KMS-11 (cell line): ENCODE measurements around the gene ASPA.

Experiments
- H2AFZ ChIP-seq: fragments of 200-600 bp; sonication (generic); 2 replicates; pipeline ENCODE4 v1.6.1; 2016; ENCODE audit warnings: antibody characterized with exemption, mixed run types, low read depth
- H3K27ac ChIP-seq: fragments of 200-600 bp; sonication (generic); 2 replicates; pipeline ENCODE4 v1.6.1; 2016; ENCODE audit warnings: mild to moderate bottlenecking, mixed run types
- H3K27me3 ChIP-seq: fragments of 200-600 bp; sonication (generic); 2 replicates; pipeline ENCODE4 v1.6.1; 2017; ENCODE audit warnings: mild to moderate bottlenecking, low read depth, mixed run types, moderate library complexity; ENCODE audit not compliant: insufficient read depth
- H3K36me3 ChIP-seq: fragments of 200-600 bp; sonication (generic); 2 replicates; pipeline ENCODE4 v1.6.1; 2017; ENCODE audit warnings: mild to moderate bottlenecking, mixed run types; ENCODE audit not compliant: insufficient read depth
- H3K4me1 ChIP-seq: fragments of 200-600 bp; sonication (generic); 2 replicates; pipeline ENCODE4 v1.6.1; 2016; ENCODE audit warnings: mild to moderate bottlenecking, low read depth, mixed run types; ENCODE audit not compliant: poor library complexity, severe bottlenecking
- H3K4me2 ChIP-seq: fragments of 200-600 bp; sonication (generic); 2 replicates; pipeline ENCODE4 v1.7.0; 2016; ENCODE audit warnings: mild to moderate bottlenecking, mixed run types
- H3K4me3 ChIP-seq: fragments of 200-600 bp; sonication (generic); IDR thresholded peaks from 2 replicates; pipeline ENCODE4 v1.6.1; 2017; ENCODE audit warnings: low read depth, low read length, mixed read lengths; ENCODE audit not compliant: insufficient read depth
- H3K79me2 ChIP-seq: fragments of 200-600 bp; sonication (generic); 2 replicates; pipeline ENCODE4 v1.6.1; 2016; ENCODE audit warnings: low read depth, mixed run types; ENCODE audit not compliant: insufficient read depth
- H3K9ac ChIP-seq: fragments of 200-600 bp; sonication (generic); 2 replicates; pipeline ENCODE4 v1.6.1; 2016; ENCODE audit warnings: mild to moderate bottlenecking, mixed run types
- H4K20me1 ChIP-seq: fragments of 200-600 bp; sonication (generic); 2 replicates; pipeline ENCODE4 v1.6.1; 2016; ENCODE audit warnings: mild to moderate bottlenecking, mixed run types; ENCODE audit not compliant: insufficient read depth
- TF ChIP-seq, protein P1 (sequence below): fragments of 200-600 bp; sonication (generic); conservative IDR thresholded peaks from 2 replicates; pipeline ENCODE4 v1.6.1; 2017; ENCODE audit warnings: low read depth, mild to moderate bottlenecking, antibody characterized with exemption, low read length, moderate library complexity, mixed read lengths

The ASPA gene

DNA sequence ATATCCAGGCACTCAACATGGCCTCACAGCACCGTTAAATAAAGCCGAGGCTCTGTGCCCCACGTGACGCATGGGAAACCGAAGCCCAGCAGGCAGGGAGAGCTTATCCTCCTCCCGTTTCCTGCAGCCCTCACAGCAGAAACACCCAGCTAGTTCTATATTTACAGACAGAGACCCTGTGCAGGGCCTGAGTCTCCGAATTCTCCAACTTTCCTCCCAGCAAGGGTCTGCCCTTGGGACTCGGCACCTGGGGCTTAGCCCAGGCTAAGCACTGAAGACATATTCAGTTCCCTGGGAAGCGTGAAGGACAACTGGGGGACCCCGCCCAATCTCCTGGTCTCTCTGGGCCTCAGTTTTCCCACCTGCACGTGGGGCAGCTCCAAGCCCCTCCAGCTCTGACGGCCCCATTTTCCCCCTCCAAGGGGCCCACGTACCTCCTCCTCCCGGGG lies 52.6 kb downstream of the ASPA start:
- H3K4me1 ChIP-seq = no peaks in the 10 kb centered on the region
- TF ChIP-seq, protein P1, sequence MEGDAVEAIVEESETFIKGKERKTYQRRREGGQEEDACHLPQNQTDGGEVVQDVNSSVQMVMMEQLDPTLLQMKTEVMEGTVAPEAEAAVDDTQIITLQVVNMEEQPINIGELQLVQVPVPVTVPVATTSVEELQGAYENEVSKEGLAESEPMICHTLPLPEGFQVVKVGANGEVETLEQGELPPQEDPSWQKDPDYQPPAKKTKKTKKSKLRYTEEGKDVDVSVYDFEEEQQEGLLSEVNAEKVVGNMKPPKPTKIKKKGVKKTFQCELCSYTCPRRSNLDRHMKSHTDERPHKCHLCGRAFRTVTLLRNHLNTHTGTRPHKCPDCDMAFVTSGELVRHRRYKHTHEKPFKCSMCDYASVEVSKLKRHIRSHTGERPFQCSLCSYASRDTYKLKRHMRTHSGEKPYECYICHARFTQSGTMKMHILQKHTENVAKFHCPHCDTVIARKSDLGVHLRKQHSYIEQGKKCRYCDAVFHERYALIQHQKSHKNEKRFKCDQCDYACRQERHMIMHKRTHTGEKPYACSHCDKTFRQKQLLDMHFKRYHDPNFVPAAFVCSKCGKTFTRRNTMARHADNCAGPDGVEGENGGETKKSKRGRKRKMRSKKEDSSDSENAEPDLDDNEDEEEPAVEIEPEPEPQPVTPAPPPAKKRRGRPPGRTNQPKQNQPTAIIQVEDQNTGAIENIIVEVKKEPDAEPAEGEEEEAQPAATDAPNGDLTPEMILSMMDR = no peak
- H3K4me2 ChIP-seq = no peak overlapping the region
- no peak overlapping the region for H3K4me3 ChIP-seq
- H3K9ac ChIP-seq = no peak overlapping the region
- no peaks in the 10 kb centered on the region for H3K79me2 ChIP-seq
- H4K20me1 ChIP-seq = no peaks in the 10 kb centered on the region
- no peaks in the 10 kb centered on the region for H3K27me3 ChIP-seq
- H2AFZ ChIP-seq = no peak overlapping the region
- H3K27ac ChIP-seq = no peak overlapping the region
- H3K36me3 ChIP-seq = no peaks in the 10 kb centered on the region

GRCh38 chr17:3528880-3529511 lies 53.2 kb downstream of the ASPA start:
- H3K79me2 ChIP-seq = no peaks in the 10 kb centered on the region
- H3K4me2 ChIP-seq = no peak overlapping the region
- H3K4me1 ChIP-seq = no peaks in the 10 kb centered on the region
- TF ChIP-seq, protein P1 = no peak
- no peaks in the 10 kb centered on the region for H3K27me3 ChIP-seq
- H3K27ac ChIP-seq = no peak overlapping the region
- no peaks in the 10 kb centered on the region for H3K36me3 ChIP-seq
- no peak overlapping the region for H3K4me3 ChIP-seq
- no peak overlapping the region for H3K9ac ChIP-seq
- H2AFZ ChIP-seq = no peak overlapping the region
- H4K20me1 ChIP-seq = no peaks in the 10 kb centered on the region

DNA sequence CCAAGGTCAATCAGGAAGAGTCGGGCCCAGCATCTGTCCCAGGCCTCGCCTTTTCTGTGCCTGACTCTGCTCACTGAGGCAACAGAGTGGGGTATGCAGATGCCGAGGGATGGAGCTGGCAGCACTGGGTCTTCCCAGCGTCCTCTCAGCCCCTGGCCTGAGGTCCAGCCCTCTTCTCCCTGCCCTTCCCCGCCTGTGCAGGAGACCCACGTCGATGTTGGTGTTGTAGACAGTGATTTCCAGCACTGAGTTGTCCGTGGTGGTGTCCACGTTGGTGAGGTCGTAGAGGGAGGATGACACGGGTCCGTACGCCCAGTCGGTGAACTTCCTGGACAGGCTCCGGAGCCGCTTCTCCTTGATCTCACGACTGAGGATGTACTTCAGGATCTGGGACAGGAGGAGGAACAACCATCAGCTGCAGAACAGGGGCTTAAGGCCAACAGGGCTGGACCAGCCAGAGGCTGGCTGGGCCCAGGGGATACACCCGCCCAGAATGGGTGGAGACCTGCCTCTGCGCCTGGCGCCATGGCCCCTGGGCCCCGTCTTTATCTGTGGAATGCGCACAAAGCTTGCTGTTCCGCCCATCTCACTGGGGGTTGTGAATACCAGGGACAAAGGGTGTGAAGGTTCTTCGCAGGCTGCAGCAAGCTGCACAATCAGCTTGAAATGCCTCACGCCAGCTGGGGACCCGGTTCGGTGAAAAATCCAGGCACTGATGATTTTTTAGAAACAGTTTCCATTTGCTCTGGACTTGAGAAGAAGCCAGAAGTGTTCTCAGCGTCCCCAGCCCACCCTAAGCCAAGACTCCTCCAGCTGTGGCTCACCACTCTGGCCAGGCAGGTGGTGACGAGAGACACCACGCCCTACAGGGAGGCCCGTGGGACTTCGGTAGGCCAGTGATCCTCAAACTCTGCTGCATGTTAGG lies 54.3 kb downstream of the ASPA start:
- H3K79me2 ChIP-seq = no peaks in the 10 kb centered on the region
- no peak overlapping the region for H3K27ac ChIP-seq
- no peaks in the 10 kb centered on the region for H3K4me1 ChIP-seq
- no peak overlapping the region for H3K9ac ChIP-seq
- TF ChIP-seq, protein P1 = no peak
- no peak overlapping the region for H3K4me2 ChIP-seq
- H4K20me1 ChIP-seq = no peaks in the 10 kb centered on the region
- H3K4me3 ChIP-seq = no peak overlapping the region
- H2AFZ ChIP-seq = no peak overlapping the region
- no peaks in the 10 kb centered on the region for H3K36me3 ChIP-seq
- no peaks in the 10 kb centered on the region for H3K27me3 ChIP-seq

DNA sequence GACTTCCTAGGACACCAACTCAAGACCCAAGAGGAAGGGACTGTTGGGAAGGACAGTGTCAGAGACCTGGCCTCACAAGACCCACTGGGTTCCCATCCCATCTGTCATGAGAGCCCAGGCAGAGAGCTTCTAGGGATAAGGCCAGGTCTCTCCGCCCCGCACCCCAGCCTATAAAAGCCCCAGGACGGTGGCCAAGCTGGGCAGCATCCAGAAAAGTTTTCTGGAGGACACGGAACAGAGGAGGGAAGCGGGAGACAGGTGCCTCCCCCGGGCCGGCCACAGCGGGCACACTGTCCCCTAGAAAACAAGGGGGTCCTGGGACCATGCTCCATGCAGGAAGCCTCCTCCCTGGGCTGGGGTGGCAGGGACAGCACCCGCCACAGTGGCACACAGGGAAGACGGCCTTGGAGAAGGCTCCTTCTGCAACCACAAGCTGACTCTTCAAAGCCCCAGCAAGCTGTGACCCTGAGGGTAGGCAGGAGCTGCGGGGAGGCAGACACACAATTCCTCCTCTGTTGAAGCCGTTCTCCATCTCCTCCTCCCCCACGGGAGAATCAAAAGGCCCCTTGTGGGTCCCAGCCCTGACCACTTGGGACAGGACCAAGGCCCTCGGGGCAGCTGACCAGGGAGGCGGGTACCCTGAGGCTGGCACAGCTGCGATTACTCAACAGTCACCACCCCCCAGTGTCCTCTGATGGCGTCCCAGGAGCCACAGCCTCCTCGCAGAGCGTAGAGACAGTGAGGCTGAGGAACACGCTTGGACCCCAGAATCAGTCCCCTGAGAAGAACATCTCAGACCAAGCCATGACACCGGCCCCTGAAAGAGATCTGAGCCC lies 55.7 kb downstream of the ASPA start:
- no peak overlapping the region for H2AFZ ChIP-seq
- H4K20me1 ChIP-seq = no peaks in the 10 kb centered on the region
- H3K4me3 ChIP-seq = no peak overlapping the region
- TF ChIP-seq, protein P1 = no peak
- no peaks in the 10 kb centered on the region for H3K4me1 ChIP-seq
- no peaks in the 10 kb centered on the region for H3K36me3 ChIP-seq
- no peak overlapping the region for H3K27ac ChIP-seq
- H3K9ac ChIP-seq = no peak overlapping the region
- no peaks in the 10 kb centered on the region for H3K79me2 ChIP-seq
- H3K27me3 ChIP-seq = no peaks in the 10 kb centered on the region
- H3K4me2 ChIP-seq = no peak overlapping the region
